Panc1 (cell line): Measurements from ENCODE around the gene NXF1.

Experiments
- CTCF ChIP-seq: fragments of 450-650 bp; IDR thresholded peaks from 2 replicates; pipeline ENCODE4 v1.5.1; 2017; ENCODE audit warnings: mild to moderate bottlenecking
- REST ChIP-seq, 2 experiments: IDR thresholded peaks; 2 replicates each; pipeline ENCODE4 v1.6.1; 2011 to 2012; ENCODE audit warnings: low read depth in 2 of 2, control low read depth in 1 of 2, low read length in 1 of 2, mild to moderate bottlenecking in 1 of 2, moderate library complexity in 1 of 2; ENCODE audit not compliant: insufficient read depth in 1 of 2

GRCh38 chr11:62791501-62792201, 13.6 kb downstream of the NXF1 start, which contains the start of gene TMEM223:
- TF ChIP-seq CTCF (no peak), REST (IDR thresholded peaks at IDR 0.05; ENCODE audit: insufficient read depth in 1 of 2, low read depth in 2 of 2, low read length in 1 of 2) (peak in 1 of 2 experiments; percentile 31; a peak in 1 of 4 replicates)
